ENCODE measurements around the gene CHRFAM7A.
"Not testable (repeated sequence)": the region's sequence is repeated elsewhere in the genome, so short reads cannot be mapped to it uniquely, and the experiment has no call there.

Gene CHRFAM7A

GRCh38 chr15:30392766-30393663 is at the start of gene CHRFAM7A:
TSS of gene CHRFAM7A (minus strand) at chr15:30393540. CDS start at chr15:30383351, 10,189 bp downstream.
- not testable (repeated sequence) for DNase-seq

- not testable (repeated sequence) for DNase-seq
Measured at GRCh38 chr15:30438348-30438747, 45.0 kb upstream of the CHRFAM7A start.

- not testable (repeated sequence) for DNase-seq
Measured at GRCh38 chr15:30435878-30436277, 42.5 kb upstream of the CHRFAM7A start.

- not testable (repeated sequence) for DNase-seq
Measured at GRCh38 chr15:30420723-30421122, 27.4 kb upstream of the CHRFAM7A start.

DNA sequence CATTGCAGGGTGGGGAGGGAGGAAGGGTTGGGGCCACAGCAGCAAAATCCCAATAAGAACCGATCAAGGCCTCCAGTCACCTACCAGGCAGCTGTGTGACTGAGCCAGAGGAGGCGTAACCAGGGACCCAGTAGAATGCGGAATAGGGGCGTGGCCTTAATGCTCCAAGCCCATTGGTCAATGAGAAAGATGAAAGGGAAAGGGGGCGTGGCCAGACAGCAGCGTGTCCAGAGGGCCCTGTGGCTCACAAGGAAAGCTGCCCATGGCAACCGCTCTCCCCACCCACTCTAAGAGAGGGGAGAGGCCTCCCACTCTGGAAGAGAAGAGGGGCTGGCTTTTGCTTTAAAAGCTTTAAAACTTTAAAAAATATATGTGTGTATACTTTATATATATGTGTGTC is 20.8 kb upstream of the CHRFAM7A start, which contains the start of gene GOLGA8R:
Gene GOLGA8R (minus strand): TSS at position 101 of the 400 bp plus-strand sequence. CDS start 98 bp downstream, at position 3.
- DNase-seq: not testable (repeated sequence)

DNA sequence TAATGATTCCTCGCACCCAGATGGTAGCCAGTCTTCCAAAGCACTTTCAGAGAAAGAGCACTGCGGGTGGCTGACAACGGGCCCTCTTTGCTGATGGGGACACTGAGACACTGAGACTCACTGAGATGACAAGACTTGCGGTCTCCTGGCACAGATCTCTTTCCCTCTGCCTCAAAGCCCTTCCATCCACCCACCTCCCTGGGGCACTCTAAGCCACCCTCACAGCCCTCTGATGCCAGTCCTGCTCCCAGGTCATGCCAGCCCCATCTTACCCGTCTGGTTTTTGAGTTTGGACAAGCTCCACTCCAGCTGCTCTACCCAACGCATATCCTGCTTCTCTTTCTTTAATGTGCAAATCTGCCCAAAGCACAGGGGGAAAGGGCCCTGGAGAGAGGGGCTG is 14.3 kb upstream of the CHRFAM7A start:
- DNase-seq: not testable (repeated sequence)

GRCh38 chr15:30398988-30399387 is 5.6 kb upstream of the CHRFAM7A start:
- peak; percentile 30 to 59 for DNase-seq

- DNase-seq: not testable (repeated sequence)
Measured at GRCh38 chr15:30393664-30393991, 288 bp upstream of the CHRFAM7A start.

- DNase-seq: not testable (repeated sequence)
Measured at GRCh38 chr15:30386318-30386887, 6.9 kb downstream of the CHRFAM7A start.

- DNase-seq: not testable (repeated sequence)
Measured at GRCh38 chr15:30377082-30377413, 16.3 kb downstream of the CHRFAM7A start.

DNA sequence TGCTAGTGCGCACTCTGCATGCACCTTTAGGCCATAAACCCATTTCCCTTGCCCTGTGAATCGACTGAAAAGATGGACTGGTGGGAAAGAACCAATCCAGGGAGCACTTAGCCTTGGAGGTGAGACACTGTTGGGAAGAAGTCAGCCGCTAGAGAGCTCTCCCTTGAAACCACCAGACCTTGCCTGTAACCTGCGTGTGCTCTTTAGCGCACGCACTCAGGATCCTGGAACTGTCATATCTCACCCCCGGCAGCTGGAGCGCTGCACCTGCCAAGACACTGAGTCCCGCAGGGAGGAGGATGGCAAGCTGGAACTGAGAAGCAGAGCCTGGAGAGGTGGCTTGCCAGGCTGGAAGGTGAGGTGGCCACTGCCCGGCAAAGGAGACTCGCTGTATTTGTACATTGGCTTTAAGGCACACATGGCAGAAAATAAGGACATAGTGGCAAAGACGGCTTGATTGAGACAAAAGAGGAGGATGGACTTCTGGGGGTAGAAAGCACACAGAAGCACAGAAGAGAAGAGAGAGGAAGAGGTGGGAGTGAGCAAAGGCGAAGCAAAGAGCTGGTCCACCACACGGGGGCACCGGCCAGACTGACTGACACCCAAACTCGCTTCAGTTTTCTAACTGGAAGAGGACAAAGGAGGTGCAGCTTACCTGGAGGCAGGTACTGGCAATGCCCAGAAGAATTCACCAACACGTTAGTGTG is 16.8 kb downstream of the CHRFAM7A start:
- not testable (repeated sequence) for DNase-seq

DNA sequence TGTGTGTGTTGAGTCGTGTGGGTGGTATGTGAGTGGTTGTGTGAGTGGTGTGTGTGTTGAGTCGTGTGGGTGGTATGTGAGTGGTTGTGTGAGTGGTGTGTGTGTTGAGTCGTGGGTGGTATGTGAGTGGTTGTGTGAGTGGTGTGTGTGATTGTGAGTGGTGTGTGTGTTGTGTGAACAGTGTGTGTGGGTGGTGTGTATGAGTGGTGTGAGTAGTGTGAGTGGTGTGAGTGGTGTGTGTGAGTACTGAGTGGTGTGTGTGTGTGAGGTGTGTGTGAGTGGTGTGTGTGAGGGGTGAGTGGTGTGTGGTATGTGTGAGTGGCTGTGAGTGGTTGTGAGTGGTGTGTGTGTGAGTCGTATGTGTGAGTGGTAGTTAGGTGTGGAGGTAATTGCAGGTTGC is 17.5 kb downstream of the CHRFAM7A start:
- not testable (repeated sequence) for DNase-seq

DNA sequence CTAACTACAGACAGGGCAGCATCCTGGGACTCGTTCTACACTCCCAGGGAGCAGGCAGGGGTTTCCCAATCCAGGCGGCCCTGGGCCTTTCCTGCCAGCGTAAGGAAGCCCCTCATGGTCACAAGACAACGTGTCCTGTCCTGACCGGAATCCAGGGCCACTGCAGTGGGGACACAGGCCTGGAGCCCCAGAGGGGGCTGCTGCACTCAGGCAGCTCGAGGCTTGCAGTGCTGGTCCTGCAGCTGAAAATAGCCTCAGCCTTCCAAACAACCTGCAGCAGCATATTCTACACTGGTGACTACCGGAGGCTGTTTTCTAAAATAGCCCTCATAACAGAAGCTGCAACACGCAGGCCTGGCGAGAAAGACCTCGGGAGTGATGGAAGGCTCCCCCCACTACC is 18.5 kb downstream of the CHRFAM7A start:
- DNase-seq: not testable (repeated sequence)

DNA sequence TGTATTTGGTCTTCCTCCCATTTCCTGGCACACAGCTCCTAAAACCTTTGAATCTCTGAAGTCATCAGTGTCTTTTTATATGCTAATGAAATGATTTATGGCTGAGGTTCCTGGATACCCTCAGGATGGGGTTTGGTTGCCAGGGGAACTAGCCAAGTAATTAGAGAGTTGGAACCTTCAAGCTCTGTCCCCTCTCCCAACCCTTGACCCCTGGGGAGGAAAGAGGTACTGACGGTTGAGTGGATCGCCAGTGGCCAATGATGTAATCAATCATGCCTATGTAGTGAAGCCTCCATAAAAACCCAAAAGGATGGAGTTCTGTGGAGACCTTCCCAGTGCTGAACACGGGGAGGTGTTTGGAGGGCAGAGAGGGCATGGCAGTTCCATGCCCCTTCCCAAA is 25.1 kb downstream of the CHRFAM7A start:
- not testable (repeated sequence) for DNase-seq

- not testable (repeated sequence) for DNase-seq
Measured at GRCh38 chr15:30367246-30367645, 26.1 kb downstream of the CHRFAM7A start.

- not testable (repeated sequence) for DNase-seq
Measured at GRCh38 chr15:30361404-30361803, 31.9 kb downstream of the CHRFAM7A start.

DNA sequence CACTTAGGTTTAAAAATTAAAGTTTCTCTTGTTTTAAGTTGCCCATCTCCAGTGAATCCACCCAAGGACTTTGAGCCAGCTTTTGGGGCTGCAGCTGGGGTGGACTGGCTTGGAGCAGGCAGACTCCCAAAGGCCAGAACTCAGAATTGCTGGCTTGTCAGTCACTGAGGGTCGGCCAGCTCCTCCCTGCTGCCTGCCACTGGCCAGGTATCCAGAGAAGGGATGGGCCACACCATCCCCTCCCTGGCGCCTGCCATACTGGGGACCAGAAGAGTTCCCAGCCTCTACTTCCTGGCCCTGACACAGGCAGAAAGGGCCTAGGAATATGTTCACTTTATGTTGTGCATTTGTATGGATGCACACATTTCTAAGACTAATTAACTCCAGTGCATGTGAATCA is 32.4 kb downstream of the CHRFAM7A start:
- not testable (repeated sequence) for DNase-seq

GRCh38 chr15:30355043-30355442 is 38.3 kb downstream of the CHRFAM7A start:
- not testable (repeated sequence) for DNase-seq

DNA sequence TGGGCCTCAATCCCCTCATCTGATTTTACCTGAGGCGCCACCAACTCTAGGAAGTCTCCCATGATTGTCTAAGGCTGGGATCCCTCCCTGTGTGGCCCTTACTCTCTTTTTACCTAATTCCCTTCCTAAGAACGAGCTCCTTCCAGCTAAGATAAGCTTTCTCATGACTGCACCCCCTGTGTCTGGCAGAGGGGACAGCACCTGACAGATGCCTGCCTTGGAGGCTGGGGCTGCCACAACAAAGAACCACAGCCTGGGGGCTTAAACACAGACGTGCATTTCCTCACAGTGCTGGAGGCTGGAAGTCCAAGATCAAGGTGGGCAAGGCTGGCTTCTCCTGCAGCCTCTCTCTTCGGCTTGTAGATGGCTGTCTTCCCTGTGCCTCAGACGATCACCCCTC is 43.5 kb downstream of the CHRFAM7A start:
- not testable (repeated sequence) for DNase-seq

GRCh38 chr15:30336584-30336983 is 56.8 kb downstream of the CHRFAM7A start:
- not testable (repeated sequence) for DNase-seq

DNA sequence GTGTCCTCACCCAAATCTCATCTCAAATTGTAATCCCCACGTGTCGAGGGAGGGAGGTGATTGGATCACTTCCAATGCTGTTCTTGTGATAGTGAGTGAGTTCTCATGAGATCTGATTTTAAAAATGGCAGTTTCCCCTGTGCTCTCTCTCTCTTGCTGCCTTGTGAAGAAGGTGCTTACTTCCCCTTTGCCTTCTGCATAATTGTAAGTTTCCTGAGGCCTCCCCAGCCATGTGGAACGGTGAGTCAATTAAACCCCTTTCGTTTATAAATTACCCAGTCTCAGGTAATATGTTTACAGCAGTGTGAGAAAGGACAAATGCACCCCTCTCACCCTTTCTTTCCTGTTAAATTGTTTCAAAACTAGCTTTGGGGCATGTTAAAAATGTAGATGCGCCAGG is 59.2 kb downstream of the CHRFAM7A start:
- DNase-seq: not testable (repeated sequence)

DNA sequence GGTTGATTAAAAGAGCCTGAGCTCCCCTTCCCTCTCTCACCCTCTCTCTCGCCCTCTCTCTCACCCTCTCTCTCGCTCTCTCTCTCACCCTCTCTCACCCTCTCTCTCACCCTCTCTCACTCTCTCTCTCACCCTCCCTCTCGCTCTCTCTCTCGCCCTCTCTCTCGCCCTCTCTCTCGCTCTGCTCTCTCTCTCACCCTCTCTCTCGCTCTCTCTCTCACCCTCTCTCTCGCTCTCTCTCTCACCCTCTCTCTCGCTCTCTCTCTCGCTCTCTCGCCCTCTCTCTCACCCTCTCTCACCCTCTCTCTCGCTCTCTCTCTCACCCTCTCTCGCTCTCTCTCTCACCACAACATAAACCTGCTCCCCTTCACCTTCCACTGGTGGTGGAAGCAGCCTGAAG is 67.2 kb downstream of the CHRFAM7A start:
- DNase-seq: not testable (repeated sequence)

- DNase-seq: not testable (repeated sequence)
Measured at GRCh38 chr15:30321063-30321462, 72.3 kb downstream of the CHRFAM7A start.

All from CD4-positive, alpha-beta T cell treated with Interleukin-1 beta for 1 hour (primary cell).